GM12878 (cell line): ENCODE data around the gene GNPTAB. TPM values are rescaled to one million over a fixed set of nuclear protein-coding genes. Genes with fewer than 3 reads are reported as not detected.

Experiments
- ATAC-seq: fragments of 200-7000 bp; cut with Tn5 transposase; 3 replicates; pipeline ENCODE4 v1.9.1; 2020; ENCODE audit warnings: mild to moderate bottlenecking, moderate library complexity
- BruUV-seq: library from RNA; stranded (reverse); fragments of 400-500 nt; replicated peaks from 2 replicates; lab custom pipeline; 2021; lab: Mats Ljungman, UMichigan
- CTCF ChIA-PET: fragments of 300-600 bp; sonication (Branson Sonifier 250); formaldehyde crosslinking; extraction: SDS; loops from one replicate; lab custom pipeline; 2021; ENCODE audit warnings: inconsistent platforms; lab: Yijun Ruan, JAX
- POLR2A ChIA-PET: fragments of 350-600 bp; formaldehyde crosslinking; extraction: SDS; loops from one replicate; lab custom pipeline; 2021; ENCODE audit warnings: inconsistent platforms; lab: Charles Lee
- RAD21 ChIA-PET: fragments of 300-600 bp; sonication (Branson Sonifier 250); formaldehyde crosslinking; loops from one replicate; lab custom pipeline; 2023; ENCODE audit warnings: antibody characterized with exemption; ENCODE audit not compliant: unreplicated experiment; lab: Charles Lee
- SMC1A ChIA-PET: fragments of 300-600 bp; sonication (Branson Sonifier 250); formaldehyde crosslinking; loops from one replicate; lab custom pipeline; 2023; ENCODE audit not compliant: unreplicated experiment, uncharacterized antibody; lab: Charles Lee
- DNase-seq: peaks from one replicate; pipeline ENCODE4 v3.0.0-alpha.2; 2011; ENCODE audit warnings: low read depth, low spot score
- FAIRE-seq: peaks from 3 replicates; lab custom pipeline; 2011; peaks lifted over from hg19 to GRCh38; lab: Jason Lieb, UNC
- H2AFZ ChIP-seq: 2 replicates; pipeline ENCODE4 v1.6.0; 2011; ENCODE audit warnings: low read depth, low read length, control low read depth; ENCODE audit not compliant: control insufficient read depth
- H3K27ac ChIP-seq: 2 replicates; pipeline ENCODE4 v1.5.1; 2011; ENCODE audit warnings: control low read depth; ENCODE audit not compliant: control insufficient read depth, insufficient read depth
- H3K27me3 ChIP-seq, 2 experiments: replicated peaks in 1 of 2; 2 replicates each; pipeline versions ENCODE4 v1.6.0 to v1.6.1; 2011; ENCODE audit warnings: low read length in 1 of 2; ENCODE audit not compliant: control insufficient read depth in 2 of 2, insufficient read depth in 2 of 2
- H3K36me3 ChIP-seq, 2 experiments: 2 replicates each; pipeline ENCODE4 v1.5.1; 2011; ENCODE audit warnings: low read length in 1 of 2; ENCODE audit not compliant: control insufficient read depth in 2 of 2, insufficient read depth in 2 of 2
- H3K4me1 ChIP-seq: 2 replicates; pipeline ENCODE4 v1.6.1; 2011; ENCODE audit warnings: mild to moderate bottlenecking, low read length, moderate library complexity, mixed read lengths; ENCODE audit not compliant: control insufficient read depth, insufficient read depth
- H3K4me2 ChIP-seq: 2 replicates; pipeline ENCODE4 v1.6.0; 2011; ENCODE audit warnings: control low read depth; ENCODE audit not compliant: control insufficient read depth, insufficient read depth
- H3K4me3 ChIP-seq: fragments of 200-600 bp; sonication (generic); 2 replicates; pipeline ENCODE4 v1.5.1; 2016
- H3K79me2 ChIP-seq: 2 replicates; pipeline ENCODE4 v1.6.0; 2011; ENCODE audit warnings: low read length; ENCODE audit not compliant: control insufficient read depth, insufficient read depth
- H3K9ac ChIP-seq: 2 replicates; pipeline ENCODE4 v1.8.0; 2011; ENCODE audit warnings: low read length, control low read depth, mixed read lengths; ENCODE audit not compliant: control insufficient read depth, insufficient read depth
- H3K9me3 ChIP-seq: replicated peaks from 3 replicates; pipeline ENCODE4 v1.5.1; 2011; ENCODE audit warnings: mild to moderate bottlenecking, low read length; ENCODE audit not compliant: control insufficient read depth, insufficient read depth
- H4K20me1 ChIP-seq: 2 replicates; pipeline ENCODE4 v1.6.0; 2011; ENCODE audit not compliant: control insufficient read depth, insufficient read depth
- EGR1 ChIP-seq, 2 experiments: IDR thresholded peaks; 1 replicate in 1 of 2; 2 replicates in 1 of 2; pipeline ENCODE4 v1.6.1; 2011 to 2012; ENCODE audit warnings: low read depth in 2 of 2, low read length in 2 of 2, borderline replicate concordance in 1 of 2, mild to moderate bottlenecking in 1 of 2, moderate library complexity in 1 of 2
- FOS ChIP-seq: IDR thresholded peaks from 3 replicates; pipeline ENCODE4 v1.6.1; 2011; ENCODE audit warnings: borderline replicate concordance; ENCODE audit not compliant: insufficient read length; ENCODE audit errors: extremely low read depth
- HSF1 ChIP-seq: fragments of 150-350 bp; IDR thresholded peaks from 2 replicates; pipeline ENCODE4 v1.6.1; 2014; ENCODE audit warnings: mild to moderate bottlenecking, low read depth, low read length
- IRF3 ChIP-seq: fragments of 450-650 bp; IDR thresholded peaks from 2 replicates; pipeline ENCODE4 v1.6.1; 2014; ENCODE audit warnings: mild to moderate bottlenecking
- MEF2A ChIP-seq: IDR thresholded peaks from 2 replicates; pipeline ENCODE4 v1.6.1; 2011; ENCODE audit warnings: low read depth, mild to moderate bottlenecking, low read length, moderate library complexity; ENCODE audit not compliant: insufficient read depth
- NR2C2 ChIP-seq: IDR thresholded peaks from 2 replicates; pipeline ENCODE4 v1.6.1; 2011; ENCODE audit warnings: borderline replicate concordance, low read depth; ENCODE audit not compliant: control insufficient read depth, insufficient read length
- RBBP5 ChIP-seq: fragments of 200-600 bp; sonication (generic); conservative IDR thresholded peaks from 2 replicates; pipeline ENCODE4 v1.6.1; 2016
- SIX5 ChIP-seq: IDR thresholded peaks from 2 replicates; pipeline ENCODE4 v1.6.1; 2011; ENCODE audit warnings: mild to moderate bottlenecking, low read depth, low read length, moderate library complexity; ENCODE audit not compliant: severe bottlenecking
- YY1 ChIP-seq: IDR thresholded peaks from 2 replicates; pipeline ENCODE4 v1.6.1; 2011; ENCODE audit warnings: low read depth, mild to moderate bottlenecking, low read length
- ZNF217 ChIP-seq: fragments of 450-650 bp; IDR thresholded peaks from 2 replicates; pipeline ENCODE4 v1.6.1; 2017; ENCODE audit warnings: antibody characterized with exemption, mild to moderate bottlenecking
- in situ Hi-C: fragments of 300-500 bp; cut with MboI; formaldehyde crosslinking; loops from 9 replicates; pipeline ENCODE4 v1.14.3; 2018; ENCODE audit warnings: mixed read lengths
- intact Hi-C: fragments of 100-400 bp; cut with micrococcal nuclease; formaldehyde crosslinking; loops from one replicate; pipeline ENCODE4 v1.14.2; 2022; ENCODE audit not compliant: unreplicated experiment
- polyA plus RNA-seq, 11 experiments: library from polyadenylated mRNA; depleted of rRNA in 4 of 11; unstranded in 6 of 11; stranded (reverse) in 5 of 11; fragments of >200 nt; fragmentation: Nextera tagmentation in 4 of 11; fragmentation: Illumina TruSeq in 1 of 11; extraction: Ambion mirVana in 4 of 11; extraction: Trizol in 1 of 11; gene quantifications; 1 replicate in 1 of 11; 2 replicates in 10 of 11; pipeline versions ENCODE4 v1.2.1 to v1.2.3, GENCODE V29; 2011 to 2016; ENCODE audit warnings: inconsistent platforms in 2 of 11, missing spikeins in 2 of 11, low read depth in 1 of 11
- total RNA-seq, 4 experiments: library from RNA; depleted of rRNA in 3 of 4; stranded (reverse); fragments of >200 nt in 3 of 4; fragmentation: Illumina TruSeq in 1 of 4; extraction: Trizol in 1 of 4; gene quantifications; 2 replicates each; pipeline versions ENCODE4 v1.2.1 to v1.2.3, GENCODE V29; 2013 to 2021

The GNPTAB gene
- total and polyA plus RNA-seq, 10 of the 15 experiments (the other 5 are each of a cell fraction or from before 2014, with no cell fraction given) = 9.8 to 38.9 (median 35.3) TPM

GRCh38 chr12:101720118-101720517 lies 110.6 kb downstream of the GNPTAB start:
- Histone ChIP-seq H3K9ac (no peak overlapping the region), H4K20me1 (no peaks in the 10 kb centered on the region), H3K4me3 (no peak overlapping the region), H3K4me1 (no peaks in the 10 kb centered on the region), H3K79me2 (no peaks in the 10 kb centered on the region), H3K9me3 (no peaks in the 10 kb centered on the region), H2AFZ (no peak overlapping the region), H3K27me3 (no peaks in the 10 kb centered on the region), H3K4me2 (no peak overlapping the region), H3K36me3 (no peaks in the 10 kb centered on the region; a peak in 1 of 4 replicates), H3K27ac (no peak overlapping the region)
- in situ Hi-C loops (no loop called here), intact Hi-C loops (no loop called here)
- RAD21 ChIA-PET = no interaction called here
- no peak for TF ChIP-seq RBBP5
- TF ChIP-seq NR2C2 = no peak
- TF ChIP-seq FOS = no peak
- no peak for TF ChIP-seq EGR1 (IDR thresholded peaks at IDR 0.05; ENCODE audit: borderline replicate concordance in 1 of 2, low read depth in 2 of 2, low read length in 2 of 2)
- TF ChIP-seq SIX5 = no peak
- no peak for TF ChIP-seq IRF3
- TF ChIP-seq MEF2A = no peak
- no peak for TF ChIP-seq HSF1
- no peak for TF ChIP-seq YY1
- no peak for TF ChIP-seq ZNF217
- SMC1A ChIA-PET = interaction anchor here (1.0 to 1.3 kb wide), 2 partner anchors 12 to 20 kb away, joined by 3 to 5 read pairs; no protein-coding TSS in a partner anchor
- FAIRE-seq = no peak
- CTCF ChIA-PET = interaction anchor here (1.3 kb wide), 1 partner anchor 12 kb away, joined by 3 read pairs; no protein-coding TSS in a partner anchor
- no peak for DNase-seq
- no peak for ATAC-seq
- no TSS peak for BruUV-seq
- POLR2A ChIA-PET = no interaction called here
